Gastrocnemius medialis (tissue), 4 donors: ENCODE results near the gene TXLNA. TPM values are rescaled to one million over a fixed set of nuclear protein-coding genes. Genes with fewer than 3 reads are reported as not detected.

Experiments
- ATAC-seq, 2 donors: fragments of 150-250 bp; one replicate each; pipeline ENCODE4 v1.9.1; 2016
- DNase-seq, 2 donors: peaks; one replicate each; pipeline ENCODE4 v3.0.0-alpha.2; 2019
- H3K27ac ChIP-seq, 4 donors: fragments of 200-600 bp; sonication (generic); 1 replicate in 1 of 4; 2 replicates in 3 of 4; pipeline ENCODE4 v1.5.1; 2016 to 2018; ENCODE audit warnings: mild to moderate bottlenecking in 2 of 4, moderate library complexity in 1 of 4
- H3K27me3 ChIP-seq, 3 donors: fragments of 200-600 bp; sonication (generic) in 2 of 3; 1 replicate in 1 of 3; 2 replicates in 2 of 3; pipeline versions ENCODE4 v1.5.1 to v1.6.0; 2016 to 2019; ENCODE audit warnings: mild to moderate bottlenecking in 1 of 3, moderate library complexity in 1 of 3
- H3K36me3 ChIP-seq, 2 donors: fragments of 200-600 bp; sonication (generic) in 1 of 2; one replicate each; pipeline ENCODE4 v1.5.1; 2017 to 2018
- H3K4me1 ChIP-seq, 2 donors: fragments of 200-600 bp; sonication (generic) in 1 of 2; one replicate each; pipeline ENCODE4 v1.5.1; 2016 to 2017; ENCODE audit warnings: mild to moderate bottlenecking in 2 of 2
- H3K4me3 ChIP-seq, 4 donors: fragments of 200-600 bp; sonication (generic) in 3 of 4; 1 replicate in 1 of 4; 2 replicates in 3 of 4; pipeline ENCODE4 v1.5.1; 2016 to 2019; ENCODE audit warnings: mild to moderate bottlenecking in 2 of 4
- H3K9me3 ChIP-seq, 3 donors: fragments of 200-600 bp; sonication (generic) in 2 of 3; 1 replicate in 1 of 3; 2 replicates in 2 of 3; pipeline ENCODE4 v1.5.1; 2016 to 2019
- CTCF ChIP-seq, 5 experiments: fragments of 450-650 bp in 3 of 5; fragments of 200-600 bp in 2 of 5; sonication (generic) in 2 of 5; IDR thresholded peaks in 4 of 5; conservative IDR thresholded peaks in 1 of 5; 1 replicate in 4 of 5; 2 replicates in 1 of 5; pipeline ENCODE4 v1.5.1; 2016 to 2019; ENCODE audit warnings: antibody characterized with exemption in 5 of 5, mild to moderate bottlenecking in 3 of 5, moderate library complexity in 3 of 5
- POLR2A ChIP-seq, 2 donors: fragments of 450-650 bp; IDR thresholded peaks; one replicate each; pipeline ENCODE4 v1.6.1; 2017; ENCODE audit warnings: antibody characterized with exemption in 2 of 2, mild to moderate bottlenecking in 2 of 2, moderate library complexity in 2 of 2
- in situ Hi-C, 4 donors: fragments of 200-750 bp; cut with MboI; loops; one replicate each; pipeline versions ENCODE4 v1.15.0 to v1.8.0; 2017; ENCODE audit warnings: low sequenced_read_pairs in 4 of 4
- intact Hi-C: fragments of 100-400 bp; cut with DNase I; formaldehyde crosslinking; loops from one replicate; pipeline ENCODE4 v1.15.1; 2023; ENCODE audit warnings: low total_unique reads
- total RNA-seq, 4 donors: library from RNA; depleted of rRNA; stranded (reverse); fragments of >200 nt; gene quantifications; one replicate each; pipeline versions ENCODE4 v1.1.0 to v1.2.3, GENCODE V29; 2016

The TXLNA gene
- total RNA-seq, 4 donors from 2014 or later: 15.7 to 21.0 (median 17.6) TPM

GRCh38 chr1:32216566-32216965, 37.1 kb downstream of the TXLNA start:
- in situ Hi-C loops: no loop called here
- no peak overlapping the region for H3K27ac ChIP-seq
- intact Hi-C loops: no loop called here
- TF ChIP-seq CTCF (IDR thresholded peaks at IDR 0.05 in 4 of 5, conservative IDR thresholded peaks at IDR 0.05 in 1 of 5): no peak
- peaks cover 4 to 10% of the 10 kb centered on the region in 2 donors for H3K4me1 ChIP-seq
- no peak overlapping the region for H3K4me3 ChIP-seq
- no peak for DNase-seq
- no peak for ATAC-seq
- no peaks in the 10 kb centered on the region for H3K9me3 ChIP-seq
- peaks cover 0 to 29% of the 10 kb centered on the region in 2 donors for H3K36me3 ChIP-seq
- H3K27me3 ChIP-seq: no peaks in the 10 kb centered on the region

GRCh38 chr1:32219022-32219421, 39.5 kb downstream of the TXLNA start:
- ATAC-seq (no peak), DNase-seq (no peak)
- no peak for TF ChIP-seq POLR2A (IDR thresholded peaks at IDR 0.05)
- no peak for TF ChIP-seq CTCF (IDR thresholded peaks at IDR 0.05 in 4 of 5, conservative IDR thresholded peaks at IDR 0.05 in 1 of 5)
- Histone ChIP-seq H3K4me3 (no peak overlapping the region), H3K9me3 (no peaks in the 10 kb centered on the region), H3K36me3 (peaks cover 0 to 35% of the 10 kb centered on the region in 2 donors), H3K27me3 (no peaks in the 10 kb centered on the region), H3K27ac (no peak overlapping the region), H3K4me1 (peaks cover 18 to 23% of the 10 kb centered on the region in 2 donors)
- intact Hi-C loops: no loop called here
- in situ Hi-C loops: no loop called here

GRCh38 chr1:32220746-32221580, 41.5 kb downstream of the TXLNA start:
- H3K4me1 ChIP-seq: peaks cover 23 to 28% of the 10 kb centered on the region in 2 donors
- peak overlapping the region in 3 of 4 donors; percentile 87 to 91 (median 90) for H3K27ac ChIP-seq
- no peak for DNase-seq

GRCh38 chr1:32221581-32221979, 42.1 kb downstream of the TXLNA start:
- in situ Hi-C loops (no loop called here), intact Hi-C loops (loop anchor here (10.0 kb wide), 1 partner anchor 117 kb away; the partner anchor contains the start of gene KPNA6)
- Histone ChIP-seq H3K27ac (peak overlapping the region; percentile 87 to 97 (median 90)), H3K4me3 (peak overlapping the region; percentile 71 to 99 (median 84)), H3K36me3 (peaks cover 3 to 39% of the 10 kb centered on the region in 2 donors), H3K9me3 (no peaks in the 10 kb centered on the region), H3K4me1 (peaks cover 23 to 28% of the 10 kb centered on the region in 2 donors), H3K27me3 (no peaks in the 10 kb centered on the region)
- TF ChIP-seq CTCF (IDR thresholded peaks at IDR 0.05 in 4 of 5, conservative IDR thresholded peaks at IDR 0.05 in 1 of 5) (no peak), POLR2A (IDR thresholded peaks at IDR 0.05) (no peak)
- DNase-seq (no peak), ATAC-seq (no peak)

More at GRCh38 chr1:32220746-32221580, 41.5 kb downstream of the TXLNA start:
- no peak for ATAC-seq
- peaks cover 0 to 39% of the 10 kb centered on the region in 2 donors for H3K36me3 ChIP-seq
- H3K4me3 ChIP-seq: peak overlapping the region; percentile 71 to 99 (median 84)
- no peak for TF ChIP-seq POLR2A (IDR thresholded peaks at IDR 0.05)
- no peak for TF ChIP-seq CTCF (IDR thresholded peaks at IDR 0.05 in 4 of 5, conservative IDR thresholded peaks at IDR 0.05 in 1 of 5)
- no peaks in the 10 kb centered on the region for H3K9me3 ChIP-seq
- intact Hi-C loops (loop anchor here (10.0 kb wide), 1 partner anchor 116 kb away; the partner anchor contains the start of gene KPNA6), in situ Hi-C loops (no loop called here)
- no peaks in the 10 kb centered on the region for H3K27me3 ChIP-seq
